OCI-LY7 (cell line): ENCODE results near the gene HIVEP3. TPM values are rescaled to one million over a fixed set of nuclear protein-coding genes. Genes with fewer than 3 reads are reported as not detected.

Experiments
- BruUV-seq: library from RNA; stranded (reverse); fragments of 400-500 nt; replicated peaks from 2 replicates; lab custom pipeline; 2021; lab: Mats Ljungman, UMichigan
- CTCF ChIA-PET: fragments of 300-600 bp; sonication (Branson Sonifier 250); formaldehyde crosslinking; loops from one replicate; lab custom pipeline; 2022; ENCODE audit warnings: antibody characterized with exemption; ENCODE audit not compliant: unreplicated experiment; lab: Charles Lee
- POLR2A ChIA-PET: fragments of 300-600 bp; sonication (Branson Sonifier 250); formaldehyde crosslinking; loops from one replicate; lab custom pipeline; 2022; ENCODE audit warnings: antibody characterized with exemption; lab: Charles Lee
- DNase-seq: peaks from one replicate; pipeline ENCODE4 v3.0.0-alpha.2; 2015; ENCODE audit warnings: low spot score
- H2AFZ ChIP-seq: fragments of 200-600 bp; sonication (generic), shearing (Covaris generic); 2 replicates; pipeline ENCODE4 v1.6.1; 2014; ENCODE audit warnings: mild to moderate bottlenecking, antibody characterized with exemption, low read length, moderate library complexity
- H3K27ac ChIP-seq: fragments of 200-600 bp; sonication (generic); 2 replicates; pipeline ENCODE4 v1.5.1; 2014; ENCODE audit warnings: mixed run types, low read depth, mild to moderate bottlenecking, moderate library complexity, low read length, inconsistent platforms; ENCODE audit not compliant: poor library complexity, severe bottlenecking
- H3K36me3 ChIP-seq: fragments of 200-600 bp; sonication (generic); 2 replicates; pipeline ENCODE4 v1.6.1; 2014; ENCODE audit warnings: mild to moderate bottlenecking, antibody characterized with exemption, low read length, moderate library complexity, mixed read lengths; ENCODE audit not compliant: insufficient read depth
- H3K4me1 ChIP-seq: fragments of 200-600 bp; sonication (generic); 2 replicates; pipeline ENCODE4 v1.5.1; 2014; ENCODE audit warnings: mild to moderate bottlenecking, low read length; ENCODE audit not compliant: insufficient read depth, poor library complexity, severe bottlenecking
- H3K4me2 ChIP-seq: fragments of 200-600 bp; sonication (generic); 2 replicates; pipeline ENCODE4 v1.6.1; 2014; ENCODE audit warnings: mild to moderate bottlenecking, low read length
- H3K4me3 ChIP-seq: fragments of 200-600 bp; sonication (generic); 2 replicates; pipeline ENCODE4 v1.5.1; 2014; ENCODE audit warnings: mild to moderate bottlenecking, low read depth, low read length; ENCODE audit not compliant: poor library complexity, severe bottlenecking
- H3K79me2 ChIP-seq: fragments of 200-600 bp; sonication (generic); 2 replicates; pipeline ENCODE4 v1.6.1; 2016; ENCODE audit warnings: low read depth, mild to moderate bottlenecking, low read length, moderate library complexity, mixed read lengths; ENCODE audit not compliant: insufficient read depth
- H3K9me2 ChIP-seq: fragments of 200-600 bp; sonication (generic); 2 replicates; pipeline ENCODE4 v1.6.1; 2016; ENCODE audit warnings: mild to moderate bottlenecking, low read length, mixed read lengths; ENCODE audit not compliant: insufficient read depth
- H3K9me3 ChIP-seq: fragments of 200-600 bp; sonication (generic); 2 replicates; pipeline ENCODE4 v1.6.1; 2014; ENCODE audit warnings: mild to moderate bottlenecking, mixed run types, low read length, mixed read lengths
- H4K20me1 ChIP-seq: fragments of 200-600 bp; sonication (generic); 2 replicates; pipeline ENCODE4 v1.6.1; 2014; ENCODE audit warnings: mild to moderate bottlenecking, antibody characterized with exemption, low read length, moderate library complexity, mixed read lengths; ENCODE audit not compliant: insufficient read depth
- CTCF ChIP-seq: fragments of 200-600 bp; sonication (generic); conservative IDR thresholded peaks from 2 replicates; pipeline ENCODE4 v1.5.1; 2014; ENCODE audit warnings: mild to moderate bottlenecking, antibody characterized with exemption, low read length, moderate library complexity, mixed read lengths
- EZH2phosphoT487 ChIP-seq: fragments of 200-600 bp; sonication (generic); IDR thresholded peaks from 2 replicates; pipeline ENCODE4 v1.6.1; 2018; ENCODE audit warnings: low read depth, borderline replicate concordance, mild to moderate bottlenecking, mixed run types, antibody characterized with exemption, low read length, moderate library complexity, mixed read lengths
- intact Hi-C: fragments of 100-400 bp; cut with micrococcal nuclease; formaldehyde crosslinking; loops from one replicate; pipeline ENCODE4 v1.10.0; 2022; ENCODE audit not compliant: unreplicated experiment
- total RNA-seq, 2 experiments: library from RNA; depleted of rRNA in 1 of 2; stranded (reverse); fragments of >200 nt in 1 of 2; shearing (Covaris generic) in 1 of 2; gene quantifications; 2 replicates each; pipeline ENCODE4 v1.2.3, GENCODE V29; 2014 to 2022

HIVEP3 gene
- total RNA-seq, 2 experiments from 2014 or later = 0.53 to 0.60 TPM

GRCh38 chr1:41791667-41792484 lies 126.8 kb downstream of the HIVEP3 start:
- Histone ChIP-seq H4K20me1 (no peaks in the 10 kb centered on the region), H3K9me2 (no peaks in the 10 kb centered on the region), H3K9me3 (no peaks in the 10 kb centered on the region), H3K36me3 (no peaks in the 10 kb centered on the region), H3K4me2 (no peak overlapping the region), H3K79me2 (no peaks in the 10 kb centered on the region), H2AFZ (no peak overlapping the region), H3K27ac (no peak overlapping the region), H3K4me3 (no peak overlapping the region), H3K4me1 (no peaks in the 10 kb centered on the region)
- no peak for DNase-seq
- CTCF ChIA-PET = no interaction called here
- BruUV-seq = no TSS peak
- no peak for TF ChIP-seq CTCF
- TF ChIP-seq EZH2phosphoT487 = no peak
- POLR2A ChIA-PET = interaction anchor here (0.6 to 0.7 kb wide), 2 partner anchors 101 to 642 kb away, joined by 6 to 9 read pairs; no protein-coding TSS in a partner anchor
- intact Hi-C loops = no loop called here

- ChIA-PET POLR2A (no interaction called here), CTCF (no interaction called here)
These were observed 128.4 kb downstream of the HIVEP3 start for GRCh38 chr1:41790351-41790750.

More at GRCh38 chr1:41790351-41790750, 128.4 kb downstream of the HIVEP3 start:
- Histone ChIP-seq H3K36me3 (no peaks in the 10 kb centered on the region), H3K79me2 (no peaks in the 10 kb centered on the region), H3K4me3 (no peak overlapping the region), H4K20me1 (no peaks in the 10 kb centered on the region), H3K27ac (no peak overlapping the region), H2AFZ (no peak overlapping the region), H3K9me2 (no peaks in the 10 kb centered on the region), H3K9me3 (no peaks in the 10 kb centered on the region), H3K4me1 (no peaks in the 10 kb centered on the region), H3K4me2 (no peak overlapping the region)
- intact Hi-C loops = no loop called here
- TF ChIP-seq EZH2phosphoT487 = no peak
- no peak for TF ChIP-seq CTCF
- DNase-seq = no peak
- no TSS peak for BruUV-seq
